WTC11 (cell line): ENCODE measurements around the gene EGFR. TPM values are rescaled to one million over a fixed set of nuclear protein-coding genes. Genes with fewer than 3 reads are reported as not detected.

Experiments used
- ATAC-seq: fragments of 200-7000 bp; cut with Tn5 transposase; 2 replicates; pipeline ENCODE4 v1.10.0; 2021; ENCODE audit warnings: mild to moderate bottlenecking, moderate library complexity
- CTCF ChIA-PET: fragments of 300-600 bp; sonication (Branson Sonifier 250); formaldehyde crosslinking; loops from one replicate; lab custom pipeline; 2021; ENCODE audit warnings: antibody characterized with exemption; lab: Charles Lee
- POLR2A ChIA-PET: fragments of 350-600 bp; sonication (Branson Sonifier 250); formaldehyde crosslinking; loops from one replicate; lab custom pipeline; 2021; ENCODE audit warnings: antibody characterized with exemption; lab: Charles Lee
- DNase-seq: peaks from one replicate; pipeline ENCODE4 v3.0.0; 2021; ENCODE audit warnings: low spot score
- H3K27ac Mint-ChIP-seq: 2 replicates; pipeline ENCODE4 v1.8.0; 2021; ENCODE audit warnings: mixed read lengths
- H3K27me3 Mint-ChIP-seq: 2 replicates; pipeline ENCODE4 v1.8.0; 2021; ENCODE audit warnings: low read depth, mild to moderate bottlenecking, moderate library complexity, mixed read lengths
- H3K36me3 Mint-ChIP-seq: 2 replicates; pipeline ENCODE4 v1.8.0; 2021; ENCODE audit warnings: mixed read lengths
- H3K4me1 Mint-ChIP-seq: 2 replicates; pipeline ENCODE4 v1.8.0; 2022; ENCODE audit warnings: mixed read lengths
- H3K4me3 Mint-ChIP-seq: 2 replicates; pipeline ENCODE4 v1.8.0; 2021; ENCODE audit warnings: mild to moderate bottlenecking, moderate library complexity, mixed read lengths
- H3K9me3 Mint-ChIP-seq: 2 replicates; pipeline ENCODE4 v1.8.0; 2021; ENCODE audit warnings: mixed read lengths
- CREB1 ChIP-seq: sonication (generic); formaldehyde crosslinking; IDR thresholded peaks from 2 replicates; pipeline ENCODE4 v1.8.0; 2023; ENCODE audit warnings: mild to moderate bottlenecking, missing genetic modification reagents
- FOXK1 ChIP-seq: sonication (generic); formaldehyde crosslinking; IDR thresholded peaks from 2 replicates; pipeline ENCODE4 v1.8.0; 2022; ENCODE audit warnings: mild to moderate bottlenecking, moderate library complexity, missing genetic modification reagents
- MXD4 ChIP-seq: fragments of 250-450 bp; sonication (Bioruptor Pico); IDR thresholded peaks from 2 replicates; pipeline ENCODE4 v1.8.0; 2021; ENCODE audit warnings: mild to moderate bottlenecking, moderate library complexity, borderline replicate concordance
- NR2C2 ChIP-seq: sonication (generic); formaldehyde crosslinking; IDR thresholded peaks from 2 replicates; pipeline ENCODE4 v1.8.0; 2022; ENCODE audit warnings: mild to moderate bottlenecking, missing genetic modification reagents
- NR3C1 ChIP-seq: sonication (generic); formaldehyde crosslinking; conservative IDR thresholded peaks from 2 replicates; pipeline ENCODE4 v1.8.1; 2023; ENCODE audit warnings: low read depth, mild to moderate bottlenecking, missing genetic modification reagents
- SMAD3 ChIP-seq: sonication (generic); formaldehyde crosslinking; IDR thresholded peaks from 2 replicates; pipeline ENCODE4 v1.8.0; 2022; ENCODE audit warnings: missing genetic modification reagents, mild to moderate bottlenecking, borderline replicate concordance
- ZNF138 ChIP-seq: sonication (generic); formaldehyde crosslinking; conservative IDR thresholded peaks from 2 replicates; pipeline ENCODE4 v1.8.1; 2022; ENCODE audit warnings: mild to moderate bottlenecking, moderate library complexity, missing genetic modification reagents
- ZNF219 ChIP-seq: sonication (generic); formaldehyde crosslinking; IDR thresholded peaks from 2 replicates; pipeline ENCODE4 v1.8.0; 2023; ENCODE audit warnings: missing genetic modification reagents, mild to moderate bottlenecking, borderline replicate concordance
- total RNA-seq: library from RNA; stranded (reverse); gene quantifications from 3 replicates; pipeline ENCODE4 v1.2.3, GENCODE V29; 2021
- TF ChIP-seq, protein P1 (sequence below): fragments of 250-450 bp; sonication (Bioruptor Pico); IDR thresholded peaks from 2 replicates; pipeline ENCODE4 v1.8.0; 2021; ENCODE audit warnings: mild to moderate bottlenecking
- TF ChIP-seq, protein P2 (sequence below): fragments of 250-450 bp; sonication (Bioruptor Pico); IDR thresholded peaks from 2 replicates; pipeline ENCODE4 v1.9.0; 2021; ENCODE audit warnings: mild to moderate bottlenecking, borderline replicate concordance
- TF ChIP-seq, protein P3 (sequence below): fragments of 250-450 bp; sonication (Bioruptor Pico); IDR thresholded peaks from 2 replicates; pipeline ENCODE4 v1.9.0; 2021; ENCODE audit warnings: mild to moderate bottlenecking
- TF ChIP-seq, protein P4 (sequence below): sonication (generic); formaldehyde crosslinking; IDR thresholded peaks from 2 replicates; pipeline ENCODE4 v1.8.1; 2023; ENCODE audit warnings: mild to moderate bottlenecking, missing genetic modification reagents
- TF ChIP-seq, protein P5 (sequence below): sonication (generic); formaldehyde crosslinking; IDR thresholded peaks from 2 replicates; pipeline ENCODE4 v1.8.1; 2022; ENCODE audit warnings: missing genetic modification reagents, borderline replicate concordance
- TF ChIP-seq, protein P6 (sequence below): sonication (generic); formaldehyde crosslinking; IDR thresholded peaks from 2 replicates; pipeline ENCODE4 v1.8.0; 2022; ENCODE audit warnings: mild to moderate bottlenecking, missing genetic modification reagents
- TF ChIP-seq, protein P7 (sequence below): sonication (generic); formaldehyde crosslinking; IDR thresholded peaks from 2 replicates; pipeline ENCODE4 v1.8.1; 2023; ENCODE audit warnings: mild to moderate bottlenecking, missing genetic modification reagents, borderline replicate concordance

Gene EGFR
- total RNA-seq, 1 experiment from 2014 or later = 5.9 TPM

DNA sequence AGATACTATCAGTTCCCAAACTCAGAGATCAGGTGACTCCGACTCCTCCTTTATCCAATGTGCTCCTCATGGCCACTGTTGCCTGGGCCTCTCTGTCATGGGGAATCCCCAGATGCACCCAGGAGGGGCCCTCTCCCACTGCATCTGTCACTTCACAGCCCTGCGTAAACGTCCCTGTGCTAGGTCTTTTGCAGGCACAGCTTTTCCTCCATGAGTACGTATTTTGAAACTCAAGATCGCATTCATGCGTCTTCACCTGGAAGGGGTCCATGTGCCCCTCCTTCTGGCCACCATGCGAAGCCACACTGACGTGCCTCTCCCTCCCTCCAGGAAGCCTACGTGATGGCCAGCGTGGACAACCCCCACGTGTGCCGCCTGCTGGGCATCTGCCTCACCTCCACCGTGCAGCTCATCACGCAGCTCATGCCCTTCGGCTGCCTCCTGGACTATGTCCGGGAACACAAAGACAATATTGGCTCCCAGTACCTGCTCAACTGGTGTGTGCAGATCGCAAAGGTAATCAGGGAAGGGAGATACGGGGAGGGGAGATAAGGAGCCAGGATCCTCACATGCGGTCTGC is 162.2 kb downstream of the EGFR start:
- Mint-ChIP-seq H3K27me3 (no peaks in the 10 kb centered on the region), H3K27ac (no peak overlapping the region), H3K4me3 (no peak overlapping the region), H3K4me1 (peaks cover 6% of the 10 kb centered on the region), H3K9me3 (no peaks in the 10 kb centered on the region), H3K36me3 (no peaks in the 10 kb centered on the region)
- TF ChIP-seq FOXK1 = no peak
- CTCF ChIA-PET = interaction anchor here (0.9 to 2.9 kb wide), 3 partner anchors 48 to 74 kb away, joined by 3 to 10 read pairs (median 4); no protein-coding TSS in a partner anchor
- POLR2A ChIA-PET = no interaction called here
- no peak for DNase-seq
- no peak for ATAC-seq

DNA sequence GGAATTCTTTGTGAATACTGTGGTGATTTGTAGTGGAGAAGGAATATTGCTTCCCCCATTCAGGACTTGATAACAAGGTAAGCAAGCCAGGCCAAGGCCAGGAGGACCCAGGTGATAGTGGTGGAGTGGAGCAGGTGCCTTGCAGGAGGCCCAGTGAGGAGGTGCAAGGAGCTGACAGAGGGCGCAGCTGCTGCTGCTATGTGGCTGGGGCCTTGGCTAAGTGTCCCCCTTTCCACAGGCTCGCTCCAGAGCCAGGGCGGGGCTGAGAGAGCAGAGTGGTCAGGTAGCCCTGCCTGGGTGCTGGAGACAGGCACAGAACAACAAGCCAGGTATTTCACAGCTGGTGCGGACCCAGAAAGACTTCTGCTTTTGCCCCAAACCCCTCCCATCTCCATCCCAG is 162.9 kb downstream of the EGFR start:
- ChIA-PET POLR2A (no interaction called here), CTCF (interaction anchor here (0.9 to 2.9 kb wide), 2 partner anchors 49 to 73 kb away, joined by 3 to 10 read pairs; no protein-coding TSS in a partner anchor)
- H3K27me3 Mint-ChIP-seq = no peaks in the 10 kb centered on the region
- H3K36me3 Mint-ChIP-seq = no peaks in the 10 kb centered on the region
- no peaks in the 10 kb centered on the region for H3K9me3 Mint-ChIP-seq
- no peak overlapping the region for H3K4me3 Mint-ChIP-seq
- peaks cover 6% of the 10 kb centered on the region for H3K4me1 Mint-ChIP-seq
- TF ChIP-seq, protein P1, sequence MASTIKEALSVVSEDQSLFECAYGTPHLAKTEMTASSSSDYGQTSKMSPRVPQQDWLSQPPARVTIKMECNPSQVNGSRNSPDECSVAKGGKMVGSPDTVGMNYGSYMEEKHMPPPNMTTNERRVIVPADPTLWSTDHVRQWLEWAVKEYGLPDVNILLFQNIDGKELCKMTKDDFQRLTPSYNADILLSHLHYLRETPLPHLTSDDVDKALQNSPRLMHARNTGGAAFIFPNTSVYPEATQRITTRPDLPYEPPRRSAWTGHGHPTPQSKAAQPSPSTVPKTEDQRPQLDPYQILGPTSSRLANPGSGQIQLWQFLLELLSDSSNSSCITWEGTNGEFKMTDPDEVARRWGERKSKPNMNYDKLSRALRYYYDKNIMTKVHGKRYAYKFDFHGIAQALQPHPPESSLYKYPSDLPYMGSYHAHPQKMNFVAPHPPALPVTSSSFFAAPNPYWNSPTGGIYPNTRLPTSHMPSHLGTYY (CRISPR knock-in tag) = no peak
- TF ChIP-seq, protein P2, sequence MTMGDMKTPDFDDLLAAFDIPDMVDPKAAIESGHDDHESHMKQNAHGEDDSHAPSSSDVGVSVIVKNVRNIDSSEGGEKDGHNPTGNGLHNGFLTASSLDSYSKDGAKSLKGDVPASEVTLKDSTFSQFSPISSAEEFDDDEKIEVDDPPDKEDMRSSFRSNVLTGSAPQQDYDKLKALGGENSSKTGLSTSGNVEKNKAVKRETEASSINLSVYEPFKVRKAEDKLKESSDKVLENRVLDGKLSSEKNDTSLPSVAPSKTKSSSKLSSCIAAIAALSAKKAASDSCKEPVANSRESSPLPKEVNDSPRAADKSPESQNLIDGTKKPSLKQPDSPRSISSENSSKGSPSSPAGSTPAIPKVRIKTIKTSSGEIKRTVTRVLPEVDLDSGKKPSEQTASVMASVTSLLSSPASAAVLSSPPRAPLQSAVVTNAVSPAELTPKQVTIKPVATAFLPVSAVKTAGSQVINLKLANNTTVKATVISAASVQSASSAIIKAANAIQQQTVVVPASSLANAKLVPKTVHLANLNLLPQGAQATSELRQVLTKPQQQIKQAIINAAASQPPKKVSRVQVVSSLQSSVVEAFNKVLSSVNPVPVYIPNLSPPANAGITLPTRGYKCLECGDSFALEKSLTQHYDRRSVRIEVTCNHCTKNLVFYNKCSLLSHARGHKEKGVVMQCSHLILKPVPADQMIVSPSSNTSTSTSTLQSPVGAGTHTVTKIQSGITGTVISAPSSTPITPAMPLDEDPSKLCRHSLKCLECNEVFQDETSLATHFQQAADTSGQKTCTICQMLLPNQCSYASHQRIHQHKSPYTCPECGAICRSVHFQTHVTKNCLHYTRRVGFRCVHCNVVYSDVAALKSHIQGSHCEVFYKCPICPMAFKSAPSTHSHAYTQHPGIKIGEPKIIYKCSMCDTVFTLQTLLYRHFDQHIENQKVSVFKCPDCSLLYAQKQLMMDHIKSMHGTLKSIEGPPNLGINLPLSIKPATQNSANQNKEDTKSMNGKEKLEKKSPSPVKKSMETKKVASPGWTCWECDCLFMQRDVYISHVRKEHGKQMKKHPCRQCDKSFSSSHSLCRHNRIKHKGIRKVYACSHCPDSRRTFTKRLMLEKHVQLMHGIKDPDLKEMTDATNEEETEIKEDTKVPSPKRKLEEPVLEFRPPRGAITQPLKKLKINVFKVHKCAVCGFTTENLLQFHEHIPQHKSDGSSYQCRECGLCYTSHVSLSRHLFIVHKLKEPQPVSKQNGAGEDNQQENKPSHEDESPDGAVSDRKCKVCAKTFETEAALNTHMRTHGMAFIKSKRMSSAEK (CRISPR knock-in tag) = no peak
- TF ChIP-seq NR3C1 (CRISPR knock-in tag) (no peak), NR2C2 (CRISPR knock-in tag) (no peak), CREB1 (CRISPR knock-in tag) (no peak), ZNF219 (CRISPR knock-in tag) (no peak), MXD4 (CRISPR knock-in tag) (no peak), SMAD3 (no peak), ZNF138 (CRISPR knock-in tag) (no peak)
- TF ChIP-seq, protein P3, sequence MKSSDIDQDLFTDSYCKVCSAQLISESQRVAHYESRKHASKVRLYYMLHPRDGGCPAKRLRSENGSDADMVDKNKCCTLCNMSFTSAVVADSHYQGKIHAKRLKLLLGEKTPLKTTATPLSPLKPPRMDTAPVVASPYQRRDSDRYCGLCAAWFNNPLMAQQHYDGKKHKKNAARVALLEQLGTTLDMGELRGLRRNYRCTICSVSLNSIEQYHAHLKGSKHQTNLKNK = no peak
- TF ChIP-seq, protein P4, sequence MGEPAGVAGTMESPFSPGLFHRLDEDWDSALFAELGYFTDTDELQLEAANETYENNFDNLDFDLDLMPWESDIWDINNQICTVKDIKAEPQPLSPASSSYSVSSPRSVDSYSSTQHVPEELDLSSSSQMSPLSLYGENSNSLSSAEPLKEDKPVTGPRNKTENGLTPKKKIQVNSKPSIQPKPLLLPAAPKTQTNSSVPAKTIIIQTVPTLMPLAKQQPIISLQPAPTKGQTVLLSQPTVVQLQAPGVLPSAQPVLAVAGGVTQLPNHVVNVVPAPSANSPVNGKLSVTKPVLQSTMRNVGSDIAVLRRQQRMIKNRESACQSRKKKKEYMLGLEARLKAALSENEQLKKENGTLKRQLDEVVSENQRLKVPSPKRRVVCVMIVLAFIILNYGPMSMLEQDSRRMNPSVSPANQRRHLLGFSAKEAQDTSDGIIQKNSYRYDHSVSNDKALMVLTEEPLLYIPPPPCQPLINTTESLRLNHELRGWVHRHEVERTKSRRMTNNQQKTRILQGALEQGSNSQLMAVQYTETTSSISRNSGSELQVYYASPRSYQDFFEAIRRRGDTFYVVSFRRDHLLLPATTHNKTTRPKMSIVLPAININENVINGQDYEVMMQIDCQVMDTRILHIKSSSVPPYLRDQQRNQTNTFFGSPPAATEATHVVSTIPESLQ (CRISPR knock-in tag) = no peak
- TF ChIP-seq, protein P5, sequence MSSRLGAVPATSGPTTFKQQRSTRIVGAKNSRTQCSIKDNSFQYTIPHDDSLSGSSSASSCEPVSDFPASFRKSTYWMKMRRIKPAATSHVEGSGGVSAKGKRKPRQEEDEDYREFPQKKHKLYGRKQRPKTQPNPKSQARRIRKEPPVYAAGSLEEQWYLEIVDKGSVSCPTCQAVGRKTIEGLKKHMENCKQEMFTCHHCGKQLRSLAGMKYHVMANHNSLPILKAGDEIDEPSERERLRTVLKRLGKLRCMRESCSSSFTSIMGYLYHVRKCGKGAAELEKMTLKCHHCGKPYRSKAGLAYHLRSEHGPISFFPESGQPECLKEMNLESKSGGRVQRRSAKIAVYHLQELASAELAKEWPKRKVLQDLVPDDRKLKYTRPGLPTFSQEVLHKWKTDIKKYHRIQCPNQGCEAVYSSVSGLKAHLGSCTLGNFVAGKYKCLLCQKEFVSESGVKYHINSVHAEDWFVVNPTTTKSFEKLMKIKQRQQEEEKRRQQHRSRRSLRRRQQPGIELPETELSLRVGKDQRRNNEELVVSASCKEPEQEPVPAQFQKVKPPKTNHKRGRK = no peak
- TF ChIP-seq, protein P6, sequence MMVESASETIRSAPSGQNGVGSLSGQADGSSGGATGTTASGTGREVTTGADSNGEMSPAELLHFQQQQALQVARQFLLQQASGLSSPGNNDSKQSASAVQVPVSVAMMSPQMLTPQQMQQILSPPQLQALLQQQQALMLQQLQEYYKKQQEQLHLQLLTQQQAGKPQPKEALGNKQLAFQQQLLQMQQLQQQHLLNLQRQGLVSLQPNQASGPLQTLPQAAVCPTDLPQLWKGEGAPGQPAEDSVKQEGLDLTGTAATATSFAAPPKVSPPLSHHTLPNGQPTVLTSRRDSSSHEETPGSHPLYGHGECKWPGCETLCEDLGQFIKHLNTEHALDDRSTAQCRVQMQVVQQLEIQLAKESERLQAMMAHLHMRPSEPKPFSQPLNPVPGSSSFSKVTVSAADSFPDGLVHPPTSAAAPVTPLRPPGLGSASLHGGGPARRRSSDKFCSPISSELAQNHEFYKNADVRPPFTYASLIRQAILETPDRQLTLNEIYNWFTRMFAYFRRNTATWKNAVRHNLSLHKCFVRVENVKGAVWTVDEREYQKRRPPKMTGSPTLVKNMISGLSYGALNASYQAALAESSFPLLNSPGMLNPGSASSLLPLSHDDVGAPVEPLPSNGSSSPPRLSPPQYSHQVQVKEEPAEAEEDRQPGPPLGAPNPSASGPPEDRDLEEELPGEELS (CRISPR knock-in tag) = no peak
- TF ChIP-seq, protein P7, sequence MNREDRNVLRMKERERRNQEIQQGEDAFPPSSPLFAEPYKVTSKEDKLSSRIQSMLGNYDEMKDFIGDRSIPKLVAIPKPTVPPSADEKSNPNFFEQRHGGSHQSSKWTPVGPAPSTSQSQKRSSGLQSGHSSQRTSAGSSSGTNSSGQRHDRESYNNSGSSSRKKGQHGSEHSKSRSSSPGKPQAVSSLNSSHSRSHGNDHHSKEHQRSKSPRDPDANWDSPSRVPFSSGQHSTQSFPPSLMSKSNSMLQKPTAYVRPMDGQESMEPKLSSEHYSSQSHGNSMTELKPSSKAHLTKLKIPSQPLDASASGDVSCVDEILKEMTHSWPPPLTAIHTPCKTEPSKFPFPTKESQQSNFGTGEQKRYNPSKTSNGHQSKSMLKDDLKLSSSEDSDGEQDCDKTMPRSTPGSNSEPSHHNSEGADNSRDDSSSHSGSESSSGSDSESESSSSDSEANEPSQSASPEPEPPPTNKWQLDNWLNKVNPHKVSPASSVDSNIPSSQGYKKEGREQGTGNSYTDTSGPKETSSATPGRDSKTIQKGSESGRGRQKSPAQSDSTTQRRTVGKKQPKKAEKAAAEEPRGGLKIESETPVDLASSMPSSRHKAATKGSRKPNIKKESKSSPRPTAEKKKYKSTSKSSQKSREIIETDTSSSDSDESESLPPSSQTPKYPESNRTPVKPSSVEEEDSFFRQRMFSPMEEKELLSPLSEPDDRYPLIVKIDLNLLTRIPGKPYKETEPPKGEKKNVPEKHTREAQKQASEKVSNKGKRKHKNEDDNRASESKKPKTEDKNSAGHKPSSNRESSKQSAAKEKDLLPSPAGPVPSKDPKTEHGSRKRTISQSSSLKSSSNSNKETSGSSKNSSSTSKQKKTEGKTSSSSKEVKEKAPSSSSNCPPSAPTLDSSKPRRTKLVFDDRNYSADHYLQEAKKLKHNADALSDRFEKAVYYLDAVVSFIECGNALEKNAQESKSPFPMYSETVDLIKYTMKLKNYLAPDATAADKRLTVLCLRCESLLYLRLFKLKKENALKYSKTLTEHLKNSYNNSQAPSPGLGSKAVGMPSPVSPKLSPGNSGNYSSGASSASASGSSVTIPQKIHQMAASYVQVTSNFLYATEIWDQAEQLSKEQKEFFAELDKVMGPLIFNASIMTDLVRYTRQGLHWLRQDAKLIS (CRISPR knock-in tag) = no peak
- no peak for DNase-seq
- no peak for ATAC-seq
- no peak overlapping the region for H3K27ac Mint-ChIP-seq
